Heart right ventricle (tissue), 16 donors: Measurements from ENCODE around the gene FHOD3. TPM values are rescaled to one million over a fixed set of nuclear protein-coding genes. Genes with fewer than 3 reads are reported as not detected.

ENCODE experiments used
- ATAC-seq, 8 donors: fragments of 200-7000 bp; cut with Tn5 transposase; one replicate each; pipeline ENCODE4 v1.9.1; 2020; ENCODE audit warnings: mild to moderate bottlenecking in 8 of 8, moderate library complexity in 8 of 8, moderate number of reproducible peaks in 1 of 8
- DNase-seq, 2 donors: peaks; one replicate each; pipeline ENCODE4 v3.0.0-alpha.2; 2020
- H3K27ac ChIP-seq, 10 donors: fragments of 200-600 bp; sonication (generic) in 2 of 10; one replicate each; pipeline versions ENCODE4 v1.5.0 to v1.8.0; 2020 to 2022; ENCODE audit warnings: mild to moderate bottlenecking in 3 of 10
- H3K27me3 ChIP-seq, 7 donors: fragments of 200-600 bp; one replicate each; pipeline ENCODE4 v1.8.0; 2021 to 2022; ENCODE audit warnings: mild to moderate bottlenecking in 2 of 7
- H3K36me3 ChIP-seq, 9 donors: fragments of 200-600 bp; sonication (generic) in 1 of 9; one replicate each; pipeline versions ENCODE4 v1.5.0 to v1.8.0; 2020 to 2022; ENCODE audit warnings: mild to moderate bottlenecking in 2 of 9
- H3K4me1 ChIP-seq, 9 donors: fragments of 200-600 bp; sonication (generic) in 1 of 9; one replicate each; pipeline versions ENCODE4 v1.5.0 to v1.8.0; 2020 to 2022; ENCODE audit warnings: mild to moderate bottlenecking in 4 of 9
- H3K4me3 ChIP-seq, 10 donors: fragments of 200-600 bp; sonication (generic) in 2 of 10; one replicate each; pipeline versions ENCODE4 v1.5.0 to v1.8.0; 2020 to 2022; ENCODE audit warnings: mild to moderate bottlenecking in 7 of 10, moderate library complexity in 2 of 10
- H3K9me3 ChIP-seq, 11 donors: fragments of 200-600 bp in 10 of 11; sonication (generic) in 2 of 11; one replicate each; pipeline versions ENCODE4 v1.5.0 to v1.8.0; 2013 to 2022; ENCODE audit warnings: mild to moderate bottlenecking in 2 of 11, control low read depth in 1 of 11, moderate library complexity in 1 of 11
- WGBS, 2 donors: extraction: QIAGEN DNeasy Blood & Tissue Kit; methylation state at CpG; one replicate each; pipeline ENCODE4 v1.1.7; 2013; ENCODE audit warnings: inconsistent platforms in 1 of 2; 5-methylcytosine and 5-hydroxymethylcytosine counted together
- intact Hi-C, 10 donors: fragments of 100-400 bp; cut with DNase I; formaldehyde crosslinking; loops; one replicate each; pipeline versions ENCODE4 v1.11.1 to v1.14.2; 2022
- polyA plus RNA-seq, 2 donors: library from polyadenylated mRNA; stranded (reverse); fragments of 200-250 nt; gene quantifications; one replicate each; pipeline ENCODE4 v1.2.3, GENCODE V29; 2013
- total RNA-seq, 10 donors: library from RNA; stranded (reverse); fragmentation: NEBNext Ultra II Directional in 3 of 10; extraction: Animal tissue kit (Norgen Biotek cat#: 25700) in 3 of 10; gene quantifications; one replicate each; pipeline versions ENCODE4 v1.2.1 to v1.2.4, GENCODE V29; 2021 to 2023
- TF ChIP-seq, protein P1 (sequence below), 9 donors: fragments of 200-600 bp; sonication (generic) in 2 of 9; IDR thresholded peaks; one replicate each; pipeline versions ENCODE4 v1.5.0 to v1.8.0; 2021 to 2022; ENCODE audit warnings: antibody characterized with exemption in 9 of 9, mild to moderate bottlenecking in 5 of 9, moderate library complexity in 1 of 9
- donor health status: Arrhythmogenic right ventricular cardiomyopathy.
- donor health status: ischemic (EF 13 %, LVEDD 7.1; RV severe dilation, severe dysfunction).
- donor health status: healthy with polysubstance abuse.
- donor health status: DM: no; HTN: yes; CAD: no.
- donor health status: DM: no; HTN: no; CAD: no.
- donor health status: ischemic (EF 25% LVEDD 6.9; RV normal size, moderate dysfunction).
- donor health status: ischemic (EF 25% LVEDD 5.7; RV mildly dilated, moderate dysfunction).
- donor health status: healthy.
- donor health status: DM: yes; HTN: yes; CAD: no.
- donor health status: Ischemic cardiomyopathy.
- donor health status: ischemic (EF 35%, LVEDD 5.7; RV mildly dilated, moderate dysfunction).
- donor health status: nonischemic (EF 11% LVEDD 7.7; RV severe dilation, severe dysfunction).
- donor health status: DM: yes; HTN: yes; CAD: no.
- donor health status: PGD.
- donor health status: ischemic (EF 29% LVEDD 5.4; RV normal size, mild dysfunction).
- donor health status: nonischemic (EF 23%, LVEDD 6.1; RV moderate dilation, normal function).

The FHOD3 gene
- total and polyA plus RNA-seq, 12 donors = 81.8 to 484 (median 356) TPM

DNA sequence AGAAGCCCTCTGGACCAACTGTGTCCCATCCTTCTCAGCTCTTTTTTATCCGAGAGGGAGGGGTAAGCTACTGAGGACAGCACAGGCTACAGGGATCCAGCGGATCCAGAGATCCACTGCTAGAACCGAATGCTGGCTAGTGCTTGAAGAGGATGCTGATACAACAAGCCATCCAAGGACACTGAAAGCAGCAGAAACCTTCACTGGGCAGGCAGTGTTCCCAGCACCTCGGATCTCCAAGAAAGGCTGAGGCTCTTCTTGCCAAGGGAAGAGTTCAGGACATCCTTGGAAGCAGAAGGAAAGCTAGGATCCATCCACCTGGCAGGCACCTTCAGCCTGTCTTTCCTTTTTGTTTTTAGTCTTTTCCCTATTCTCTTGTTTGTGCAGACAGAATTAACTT, 13.2 kb upstream of the FHOD3 start:
- H3K4me3 ChIP-seq = no peak overlapping the region
- H3K9me3 ChIP-seq = peaks cover 0 to 13% (median 0%) of the 10 kb centered on the region in 11 donors
- intact Hi-C loops = loop anchor here (2.0 to 10.0 kb wide), 12 partner anchors 89 to 529 kb away; partner anchors contain the start of gene MOCOS (in 3 of the 10)
- H3K27ac ChIP-seq = no peak overlapping the region
- H3K27me3 ChIP-seq = peaks cover 0 to 33% (median 3%) of the 10 kb centered on the region in 7 donors
- no peak for ATAC-seq
- TF ChIP-seq, protein P1, sequence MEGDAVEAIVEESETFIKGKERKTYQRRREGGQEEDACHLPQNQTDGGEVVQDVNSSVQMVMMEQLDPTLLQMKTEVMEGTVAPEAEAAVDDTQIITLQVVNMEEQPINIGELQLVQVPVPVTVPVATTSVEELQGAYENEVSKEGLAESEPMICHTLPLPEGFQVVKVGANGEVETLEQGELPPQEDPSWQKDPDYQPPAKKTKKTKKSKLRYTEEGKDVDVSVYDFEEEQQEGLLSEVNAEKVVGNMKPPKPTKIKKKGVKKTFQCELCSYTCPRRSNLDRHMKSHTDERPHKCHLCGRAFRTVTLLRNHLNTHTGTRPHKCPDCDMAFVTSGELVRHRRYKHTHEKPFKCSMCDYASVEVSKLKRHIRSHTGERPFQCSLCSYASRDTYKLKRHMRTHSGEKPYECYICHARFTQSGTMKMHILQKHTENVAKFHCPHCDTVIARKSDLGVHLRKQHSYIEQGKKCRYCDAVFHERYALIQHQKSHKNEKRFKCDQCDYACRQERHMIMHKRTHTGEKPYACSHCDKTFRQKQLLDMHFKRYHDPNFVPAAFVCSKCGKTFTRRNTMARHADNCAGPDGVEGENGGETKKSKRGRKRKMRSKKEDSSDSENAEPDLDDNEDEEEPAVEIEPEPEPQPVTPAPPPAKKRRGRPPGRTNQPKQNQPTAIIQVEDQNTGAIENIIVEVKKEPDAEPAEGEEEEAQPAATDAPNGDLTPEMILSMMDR (IDR thresholded peaks at IDR 0.05) = no peak
- peaks cover 0 to 3% (median 0%) of the 10 kb centered on the region in 9 donors for H3K4me1 ChIP-seq
- H3K36me3 ChIP-seq = no peaks in the 10 kb centered on the region
- no peak for DNase-seq
- 53 to 78% methylated on average over 4 of the region's 4 CpGs for WGBS, 2 donors

DNA sequence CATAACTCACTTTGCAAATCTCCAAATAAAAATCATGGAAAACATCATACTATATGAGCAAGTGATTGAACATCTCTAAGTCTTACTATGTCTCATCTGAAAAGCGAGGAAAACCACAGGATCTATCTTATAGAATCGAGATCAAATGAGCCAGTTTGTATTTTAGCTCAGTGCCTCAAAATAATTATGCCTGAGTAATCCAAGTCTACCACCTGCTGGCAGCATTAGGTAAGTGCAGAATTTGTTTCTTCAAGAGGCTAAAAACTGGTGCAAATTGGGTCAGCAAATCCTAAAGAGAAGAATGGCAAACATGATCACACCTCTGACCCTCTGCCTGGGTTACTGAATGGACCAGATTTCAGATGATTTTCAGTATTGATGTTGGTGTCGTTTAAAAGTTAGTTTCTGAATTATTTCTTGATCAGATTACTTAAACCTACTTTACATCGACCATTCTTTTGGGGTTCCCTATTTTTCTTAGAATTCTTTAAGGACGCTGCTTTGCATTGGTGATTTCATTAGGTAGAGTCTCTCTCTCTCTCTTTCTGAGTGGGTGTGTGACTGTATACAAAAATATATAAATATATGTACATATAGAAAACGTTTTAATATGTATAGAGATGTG, 12.7 kb upstream of the FHOD3 start:
- intact Hi-C loops = loop anchor here (2.0 to 10.0 kb wide), 12 partner anchors 90 to 530 kb away; partner anchors contain the start of gene MOCOS (in 3 of the 10)
- Histone ChIP-seq H3K27ac (no peak overlapping the region), H3K27me3 (peaks cover 0 to 28% (median 3%) of the 10 kb centered on the region in 7 donors), H3K36me3 (no peaks in the 10 kb centered on the region), H3K4me1 (peaks cover 0 to 3% (median 0%) of the 10 kb centered on the region in 9 donors), H3K9me3 (peaks cover 0 to 13% (median 0%) of the 10 kb centered on the region in 11 donors), H3K4me3 (no peak overlapping the region)
- 36 to 39% methylated on average over 6 of the region's 6 CpGs for WGBS, 2 donors
- TF ChIP-seq, protein P1 (IDR thresholded peaks at IDR 0.05) = peak; percentile 82 to 97 (median 90)
- ATAC-seq (peak in 7 of 8 donors; percentile 9 to 63 (median 45)), DNase-seq (peak in 1 of 2 donors; percentile 38)

- TF ChIP-seq, protein P1 (IDR thresholded peaks at IDR 0.05) = no peak
- Histone ChIP-seq H3K9me3 (peaks cover 0 to 13% (median 0%) of the 10 kb centered on the region in 11 donors), H3K27ac (no peak overlapping the region), H3K4me1 (peaks cover 0 to 3% (median 0%) of the 10 kb centered on the region in 9 donors), H3K36me3 (no peaks in the 10 kb centered on the region), H3K27me3 (peaks cover 0 to 8% (median 3%) of the 10 kb centered on the region in 7 donors), H3K4me3 (no peak overlapping the region)
- WGBS, 2 donors = 82 to 85% methylated on average over 2 of the region's 2 CpGs
- ATAC-seq (no peak), DNase-seq (no peak)
- intact Hi-C loops = loop anchor here in 7 of 10 donors (5.0 to 10.0 kb wide), 4 partner anchors 93 to 533 kb away; partner anchors contain the start of gene MOCOS (in 3 of the 7)
Observed at GRCh38 chr18:36287653-36288052, 9.9 kb upstream of the FHOD3 start.

DNA sequence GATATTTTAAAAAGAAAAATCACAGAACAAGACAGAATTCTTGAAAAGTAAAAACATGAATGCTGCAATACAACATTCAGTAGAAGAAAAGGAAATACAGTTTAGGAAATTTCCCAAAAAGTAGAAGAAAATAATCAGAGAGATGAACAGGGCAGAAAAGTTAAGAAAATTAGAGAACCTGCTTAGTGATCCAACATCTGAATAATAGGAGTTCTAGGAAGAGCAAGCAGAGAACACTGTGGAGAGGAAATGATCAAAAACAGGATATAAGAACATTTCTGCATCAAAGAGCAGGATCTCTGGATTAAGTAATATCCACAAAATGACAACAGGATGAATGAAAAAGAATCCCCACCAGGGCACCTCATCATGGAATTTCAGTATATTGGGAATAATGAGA, 8.8 kb upstream of the FHOD3 start:
- no peaks in the 10 kb centered on the region for H3K36me3 ChIP-seq
- DNase-seq = no peak
- ATAC-seq = no peak
- H3K27ac ChIP-seq = no peak overlapping the region
- peaks cover 0 to 19% (median 0%) of the 10 kb centered on the region in 11 donors for H3K9me3 ChIP-seq
- no peak overlapping the region for H3K4me3 ChIP-seq
- intact Hi-C loops = loop anchor here in 7 of 10 donors (5.0 to 10.0 kb wide), 4 partner anchors 94 to 534 kb away; partner anchors contain the start of gene MOCOS (in 3 of the 7)
- peaks cover 0 to 11% (median 3%) of the 10 kb centered on the region in 7 donors for H3K27me3 ChIP-seq
- H3K4me1 ChIP-seq = peaks cover 0 to 3% (median 0%) of the 10 kb centered on the region in 9 donors
- TF ChIP-seq, protein P1 (IDR thresholded peaks at IDR 0.05) = no peak
